HG03159 (cell line): ENCODE measurements around the gene ZFAND2A.
"Not testable (repeated sequence)": the region's sequence is repeated elsewhere in the genome, so short reads cannot be mapped to it uniquely, and the experiment has no call there.

Experiments used
- ATAC-seq: cut with Tn5 transposase; IDR thresholded peaks from one replicate; pipeline ENCODE4 v1.9.1; 2021; ENCODE audit warnings: mild to moderate bottlenecking, moderate library complexity; ENCODE audit not compliant: unreplicated experiment

The ZFAND2A gene

DNA sequence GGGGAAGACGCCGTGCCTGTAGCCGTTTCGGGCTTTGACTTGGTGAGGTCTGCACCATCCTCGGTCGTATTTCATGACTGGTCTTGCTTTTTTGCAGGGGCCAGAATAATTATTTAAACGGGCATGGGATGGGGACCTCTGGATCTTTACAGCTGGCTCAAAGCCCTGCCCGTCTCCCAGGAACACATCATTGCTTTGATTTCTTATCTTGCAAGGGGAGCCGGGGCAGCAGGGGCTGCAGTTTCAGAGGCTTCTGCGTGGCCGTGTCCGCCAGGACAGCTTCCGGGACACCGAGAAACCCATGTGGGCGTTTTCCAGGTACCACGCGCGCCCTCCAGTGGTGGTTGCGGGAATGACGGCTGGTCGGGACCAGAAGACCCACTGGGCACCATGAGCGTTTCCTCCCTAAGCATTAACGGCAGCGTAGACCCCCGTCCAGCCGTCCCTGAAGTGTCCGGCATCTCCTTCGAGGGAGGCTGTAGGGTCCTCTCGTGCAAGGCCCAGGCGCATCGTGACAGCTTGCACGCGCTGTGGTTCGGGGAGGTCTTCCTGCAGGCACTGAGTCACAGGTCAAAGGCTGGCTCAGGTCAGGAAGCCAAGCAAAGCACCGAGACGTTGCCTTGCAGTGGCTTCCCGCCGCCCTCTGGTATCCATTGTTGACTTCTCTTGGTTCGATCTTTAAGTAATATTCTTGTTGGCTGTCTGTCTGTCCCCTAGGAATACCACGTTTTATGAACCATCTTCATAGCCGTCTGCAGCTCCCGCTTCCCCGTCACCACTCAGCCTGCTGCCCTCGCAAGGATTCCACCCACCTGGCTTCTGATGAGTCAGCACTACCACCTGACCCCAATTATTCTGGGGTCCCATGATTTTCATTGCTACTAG is 16.2 kb upstream of the ZFAND2A start:
- no peak for ATAC-seq

DNA sequence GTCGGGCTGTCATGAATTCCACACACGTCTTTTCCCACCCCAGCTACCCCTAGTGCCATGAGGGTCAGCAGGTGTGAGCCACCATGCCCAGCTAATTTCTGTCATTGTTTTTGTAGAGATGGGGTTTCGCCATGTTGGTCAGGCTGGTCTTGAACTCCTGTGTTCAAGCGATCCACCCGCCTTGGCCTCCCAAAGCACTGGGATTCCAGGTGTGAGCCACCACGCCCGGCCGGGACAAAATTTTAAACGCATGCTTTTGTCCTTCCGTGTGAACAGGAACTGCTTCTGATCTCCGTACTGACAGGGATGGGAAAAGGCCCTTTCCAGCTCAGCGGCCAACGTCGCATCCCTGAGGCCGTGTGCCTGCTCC is 15.6 kb upstream of the ZFAND2A start:
- no peak for ATAC-seq

DNA sequence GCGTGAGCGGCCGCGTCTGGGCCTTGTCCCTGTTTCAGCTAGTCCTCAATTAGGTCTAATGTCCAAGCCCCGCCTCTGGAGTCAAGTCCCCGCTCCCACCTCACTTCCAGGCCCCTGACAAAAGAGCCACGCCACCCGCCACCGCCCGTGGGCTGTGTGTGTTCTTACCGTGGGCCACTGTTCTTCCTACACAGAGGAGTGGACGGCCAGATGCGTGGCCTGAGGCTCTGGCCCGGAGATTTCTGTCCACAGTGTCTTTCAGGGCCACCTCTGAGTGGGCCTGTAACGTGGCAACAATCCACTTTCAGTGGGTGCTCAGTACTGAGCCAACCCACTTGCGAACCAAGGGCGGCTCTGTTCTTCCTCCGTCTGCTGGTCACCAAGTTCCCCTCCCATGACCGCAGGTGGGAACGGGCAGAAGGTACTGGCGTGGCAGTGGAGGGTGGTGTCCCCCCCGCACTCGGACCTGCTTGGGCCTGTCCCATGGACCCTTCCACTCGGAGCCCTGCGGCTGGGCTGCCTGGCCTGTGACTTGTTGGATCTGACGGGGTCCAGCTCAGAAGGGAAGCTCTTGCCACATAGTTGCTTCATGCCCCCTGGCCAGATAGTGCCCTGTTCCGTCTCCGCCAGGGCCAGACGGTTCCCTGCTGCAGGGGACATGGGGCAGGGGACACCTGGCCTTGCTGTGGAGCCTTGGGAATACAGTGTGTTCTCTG is 15.0 kb upstream of the ZFAND2A start:
- ATAC-seq, result no peak

DNA sequence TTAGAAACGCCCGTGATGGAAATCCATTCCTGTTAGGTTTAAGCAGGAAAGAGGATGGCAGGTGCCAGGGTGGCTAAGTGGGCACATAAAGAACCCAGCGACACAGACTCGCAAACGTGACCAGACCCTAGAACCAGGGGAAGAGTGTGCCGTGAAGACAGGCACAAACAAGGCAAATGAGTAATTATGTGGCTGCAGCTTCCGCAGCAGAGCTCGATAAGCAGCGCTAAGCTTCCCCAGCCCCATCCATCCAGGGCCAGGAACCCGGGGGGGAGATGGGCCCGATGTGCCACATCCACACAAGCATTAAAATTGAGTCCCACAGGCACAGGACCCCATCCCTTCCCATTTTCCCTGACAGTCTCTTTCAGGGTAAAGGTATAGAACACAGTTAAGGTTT is 14.0 kb upstream of the ZFAND2A start:
- no peak for ATAC-seq

DNA sequence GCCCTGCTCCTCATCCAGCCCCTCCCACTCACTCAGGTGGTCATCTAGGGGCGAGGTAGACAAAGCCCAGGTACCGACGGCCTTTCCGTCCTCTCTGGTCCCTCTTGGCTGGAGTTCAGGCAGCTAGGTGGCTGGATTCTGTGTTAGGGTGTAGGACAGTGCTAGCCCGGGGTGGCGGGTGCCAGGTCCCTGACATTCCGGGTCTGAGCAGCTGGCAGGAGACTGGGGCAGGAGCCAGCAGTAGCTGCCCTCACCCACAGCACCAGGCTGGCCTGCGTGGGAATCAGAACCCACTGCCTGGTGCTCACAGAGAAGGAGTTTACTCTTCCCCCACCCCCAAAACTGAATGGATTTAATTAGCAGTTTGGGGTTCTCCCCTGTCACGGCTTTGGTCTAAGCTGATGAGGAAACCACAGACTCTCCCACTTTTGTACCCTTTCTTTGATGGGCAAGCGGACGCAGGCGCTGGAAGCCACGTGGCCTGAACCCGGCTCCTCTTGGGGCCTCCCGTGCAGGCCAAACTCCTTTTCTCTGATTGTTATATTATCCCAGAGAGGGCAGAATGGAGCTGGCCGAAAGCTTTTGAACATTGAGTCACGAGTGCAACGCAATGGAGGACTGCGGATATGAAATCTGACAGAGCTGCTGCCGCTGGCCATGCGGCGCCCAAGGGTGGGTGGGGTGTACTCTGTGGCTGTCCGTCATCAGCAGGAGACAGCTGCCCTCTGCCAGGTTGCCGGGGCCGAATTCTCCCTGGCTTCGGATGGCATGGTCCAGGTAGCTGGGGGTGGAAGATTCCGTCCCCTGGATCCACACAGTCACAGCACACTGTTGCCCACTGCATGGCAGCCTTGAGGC is 12.9 kb upstream of the ZFAND2A start:
- no peak for ATAC-seq

DNA sequence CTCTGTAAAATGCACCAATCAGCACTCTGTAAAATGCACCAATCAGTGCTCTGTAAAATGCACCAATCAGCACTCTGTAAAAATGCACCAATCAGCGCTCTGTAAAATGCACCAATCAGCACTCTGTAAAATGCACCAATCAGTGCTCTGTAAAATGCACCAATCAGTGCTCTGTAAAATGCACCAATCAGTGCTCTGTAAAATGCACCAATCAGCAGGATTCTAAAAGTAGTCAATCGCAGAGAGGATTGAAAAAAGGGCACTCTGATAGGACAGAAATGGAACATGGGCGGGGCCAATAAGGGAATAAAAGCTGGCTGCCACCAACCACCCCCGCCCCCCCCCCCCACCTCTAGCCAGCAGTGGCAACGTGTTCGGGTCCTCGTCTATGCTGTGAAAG is 11.5 kb upstream of the ZFAND2A start:
- not testable (repeated sequence) for ATAC-seq

DNA sequence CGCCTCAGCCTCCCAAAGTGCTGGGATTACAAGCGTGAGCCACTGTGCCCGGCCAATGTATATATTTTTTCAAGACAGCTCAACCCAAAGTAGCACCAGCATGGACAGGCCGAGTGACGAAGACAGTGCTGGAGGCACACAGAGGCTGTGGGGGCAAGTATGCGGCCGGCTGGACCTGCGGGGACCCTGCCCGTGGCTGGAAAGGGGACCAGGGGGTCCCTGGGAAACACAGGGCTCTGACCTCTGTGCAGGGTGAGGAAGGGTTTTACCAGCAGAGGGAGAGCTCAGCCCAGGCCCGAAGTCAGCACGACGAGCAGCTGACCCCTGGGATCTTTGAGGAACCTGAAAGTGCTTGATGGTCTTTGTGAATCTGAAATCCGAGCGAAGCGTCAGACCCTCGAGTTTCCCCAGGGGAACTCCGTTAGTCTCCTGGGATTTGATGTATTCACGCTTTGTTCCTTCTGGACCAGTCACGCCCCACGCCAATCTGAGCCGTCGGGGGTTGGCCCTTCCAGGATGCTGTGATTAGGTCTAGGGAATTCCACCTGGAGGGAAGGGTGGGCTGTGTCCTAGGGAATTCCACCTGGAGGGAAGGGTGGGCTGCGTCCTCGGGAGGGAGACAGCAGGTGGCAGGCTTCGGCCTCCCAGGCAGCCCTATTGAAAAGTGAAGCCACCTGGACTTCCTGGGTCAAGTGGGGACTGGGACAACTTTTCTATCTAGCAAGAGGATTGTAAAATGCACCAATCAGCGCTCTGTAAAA is 10.9 kb upstream of the ZFAND2A start:
- ATAC-seq, result no peak

DNA sequence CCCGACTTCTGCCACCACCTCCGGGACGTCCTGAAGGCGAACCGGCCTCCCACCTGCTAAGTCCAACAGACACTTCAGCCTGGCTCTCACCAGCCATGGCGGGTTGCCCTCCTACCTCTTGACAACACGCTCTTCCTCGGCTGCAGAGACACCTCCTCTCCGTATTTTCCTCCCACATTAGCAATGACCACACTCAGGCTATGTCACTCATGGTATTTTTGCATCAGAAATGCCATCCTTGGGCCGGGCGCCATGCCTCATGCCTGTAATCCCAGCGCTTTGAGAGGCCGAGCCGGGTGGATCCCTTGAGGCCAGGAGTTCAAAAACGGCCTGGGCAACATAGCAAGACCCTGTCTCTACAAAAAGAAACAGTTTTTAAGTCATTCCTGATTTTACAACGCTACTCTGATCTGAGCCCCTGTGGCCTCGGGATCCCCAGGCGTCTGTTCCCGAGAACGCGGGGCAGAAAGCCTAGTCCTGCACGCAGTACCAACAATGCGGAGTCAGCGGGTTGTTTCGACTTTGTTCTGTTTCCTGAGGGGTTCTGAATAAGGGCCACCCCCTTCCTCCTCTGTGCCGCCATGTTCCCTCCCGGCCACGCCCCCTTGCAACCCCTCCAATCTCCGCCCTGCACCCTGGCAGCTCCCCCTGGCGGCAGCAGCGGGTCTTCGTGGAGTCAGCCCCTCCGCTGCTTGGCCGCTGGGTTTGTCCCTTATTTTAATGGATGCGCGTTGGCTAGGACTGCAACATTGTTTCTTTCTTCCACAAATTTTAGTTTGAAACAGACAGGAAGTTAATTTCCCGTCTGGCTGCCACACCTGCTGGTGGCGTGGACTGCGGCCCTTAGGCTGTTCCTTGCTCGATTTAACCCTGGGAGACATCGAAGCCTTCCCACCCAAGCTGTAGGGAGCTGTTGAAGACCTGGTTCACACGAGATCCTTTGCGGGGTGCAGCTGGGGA is 9.7 kb upstream of the ZFAND2A start:
- peak; percentile 83 for ATAC-seq

DNA sequence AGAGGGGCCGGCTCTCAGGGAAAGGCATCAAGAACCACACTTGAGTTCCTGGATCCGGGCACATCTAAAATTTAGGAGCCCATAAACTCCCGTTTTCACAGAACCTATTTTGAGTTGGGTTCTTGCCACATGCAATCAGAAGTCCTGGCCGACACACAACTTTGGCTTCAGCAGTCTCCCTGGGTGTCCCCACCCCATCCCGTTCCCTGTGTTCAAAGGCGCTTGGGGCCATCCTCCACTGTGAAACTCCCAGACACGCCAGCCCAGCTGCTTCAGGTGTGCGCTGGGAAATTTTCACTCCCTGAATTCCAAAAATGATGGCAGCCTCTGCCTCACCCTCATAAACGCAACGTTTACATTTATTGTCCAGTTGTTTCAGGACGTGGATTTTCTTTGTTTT is 8.4 kb upstream of the ZFAND2A start:
- no peak for ATAC-seq

DNA sequence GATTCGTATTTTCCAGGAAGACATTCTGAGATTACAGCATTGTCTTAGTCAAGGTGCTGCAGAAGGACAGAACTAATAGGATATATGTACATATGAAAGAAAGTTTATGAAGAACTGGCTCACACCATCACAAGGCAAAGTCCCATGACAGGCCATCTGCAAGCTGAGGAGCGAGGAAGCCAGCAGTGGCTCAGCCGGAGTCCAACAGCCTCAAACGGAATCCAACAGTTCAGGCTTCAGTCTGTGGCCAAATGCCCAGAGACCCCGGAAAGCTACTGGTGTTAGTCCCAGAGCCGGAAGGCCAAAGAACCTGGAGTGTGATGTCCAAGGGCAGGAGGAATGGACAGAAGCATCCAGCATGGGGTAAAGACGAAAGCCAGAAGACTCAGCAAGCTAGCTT is 4.4 kb upstream of the ZFAND2A start:
- no peak for ATAC-seq

DNA sequence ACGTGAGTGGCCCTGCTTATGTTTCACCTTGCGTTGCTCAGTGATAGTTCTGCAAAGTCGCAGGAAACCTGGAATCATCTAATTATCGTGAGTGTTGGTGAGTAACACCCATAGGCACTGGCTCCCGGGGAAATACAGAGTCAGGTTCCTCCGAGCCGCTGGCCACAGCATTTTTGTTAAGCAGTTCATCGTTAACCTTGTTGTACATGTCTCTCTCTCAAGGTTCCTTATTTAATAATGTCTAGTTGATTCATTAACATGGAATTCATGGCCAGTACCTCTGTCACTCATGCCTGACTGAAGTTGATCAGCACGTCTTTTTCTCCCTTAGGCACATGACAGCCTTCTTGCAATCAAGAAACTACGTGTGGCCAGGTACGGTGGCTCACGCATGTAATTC is 3.1 kb upstream of the ZFAND2A start:
- ATAC-seq, result no peak

DNA sequence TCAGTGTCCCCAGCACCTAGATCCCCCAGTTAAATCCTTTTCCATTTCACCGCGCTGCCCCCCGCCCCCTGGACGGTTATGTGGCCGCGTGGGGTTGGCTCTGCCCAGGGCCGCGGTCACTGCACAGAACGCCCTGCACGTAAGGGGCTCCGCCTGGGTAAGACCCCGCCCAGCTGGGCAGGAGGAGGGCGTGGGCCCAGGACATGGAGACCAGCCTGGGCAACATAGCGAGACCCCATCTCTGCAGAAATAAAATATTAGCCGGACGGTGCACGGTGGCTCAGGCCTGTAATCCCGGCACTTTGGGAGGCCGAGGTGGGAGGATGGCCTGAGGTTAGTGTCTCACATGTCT is 650 bp upstream of the ZFAND2A start:
- peak; percentile 19 for ATAC-seq

DNA sequence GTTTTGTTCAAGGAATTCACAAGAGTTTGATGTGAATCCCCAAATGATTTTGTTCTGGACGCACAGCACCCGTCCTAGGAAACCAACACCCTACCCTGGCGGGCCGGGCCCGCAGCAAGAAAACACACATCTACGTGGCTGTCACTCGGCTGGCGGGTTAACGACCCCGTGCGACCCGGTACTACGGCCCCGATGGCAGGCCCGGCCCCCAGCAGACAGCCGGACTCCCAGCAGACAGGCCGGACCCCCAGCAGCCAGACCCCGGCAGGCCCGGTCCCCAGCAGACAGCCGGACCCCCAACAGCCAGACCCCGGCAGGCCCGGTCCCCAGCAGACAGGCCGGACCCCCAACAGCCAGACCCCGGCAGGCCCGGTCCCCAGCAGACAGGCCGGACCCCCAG is 765 bp downstream of the ZFAND2A start:
- ATAC-seq, result not testable (repeated sequence)

DNA sequence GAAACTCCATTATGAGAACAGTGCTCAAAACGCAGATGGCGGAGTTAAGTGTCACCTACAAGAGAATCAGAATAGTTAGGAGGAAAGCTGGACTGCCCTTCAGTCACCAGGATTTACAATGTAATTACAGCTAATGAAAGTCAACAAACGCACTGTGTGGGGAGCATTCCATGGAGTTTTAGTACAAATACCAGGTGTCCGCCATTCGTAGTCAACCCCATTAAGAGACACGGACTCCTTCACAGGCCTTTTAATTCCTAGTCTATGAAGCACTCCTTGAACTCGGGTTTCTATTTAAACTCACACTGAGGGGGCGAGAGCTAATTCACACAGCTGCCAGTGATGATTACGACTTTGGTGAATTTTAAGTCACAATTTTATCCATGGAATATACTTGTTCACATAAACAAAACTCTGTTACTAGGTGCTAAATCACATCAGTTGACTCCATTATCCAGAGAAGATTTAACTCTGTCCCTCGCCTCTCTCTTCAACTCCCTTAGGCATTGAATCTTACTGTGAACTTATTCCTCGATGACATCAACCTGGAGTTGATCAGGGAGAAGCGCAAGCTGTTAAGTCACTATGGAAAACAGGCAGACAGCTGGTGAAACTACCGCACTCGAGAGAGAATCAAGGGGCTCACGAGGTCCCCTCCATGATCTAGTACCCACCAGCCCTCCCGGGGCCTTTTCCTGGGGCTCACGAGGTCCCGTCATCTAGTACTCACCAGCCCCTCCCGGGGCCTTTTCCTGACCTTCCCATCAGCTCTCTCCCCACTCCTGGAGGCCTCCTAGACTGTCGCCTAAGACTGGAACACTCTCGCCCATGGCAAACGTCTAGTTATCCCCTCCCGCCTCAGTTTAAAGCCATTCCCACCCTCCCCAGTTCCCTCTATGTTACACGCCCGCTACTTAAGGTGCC is 1.5 kb downstream of the ZFAND2A start:
- no peak for ATAC-seq

DNA sequence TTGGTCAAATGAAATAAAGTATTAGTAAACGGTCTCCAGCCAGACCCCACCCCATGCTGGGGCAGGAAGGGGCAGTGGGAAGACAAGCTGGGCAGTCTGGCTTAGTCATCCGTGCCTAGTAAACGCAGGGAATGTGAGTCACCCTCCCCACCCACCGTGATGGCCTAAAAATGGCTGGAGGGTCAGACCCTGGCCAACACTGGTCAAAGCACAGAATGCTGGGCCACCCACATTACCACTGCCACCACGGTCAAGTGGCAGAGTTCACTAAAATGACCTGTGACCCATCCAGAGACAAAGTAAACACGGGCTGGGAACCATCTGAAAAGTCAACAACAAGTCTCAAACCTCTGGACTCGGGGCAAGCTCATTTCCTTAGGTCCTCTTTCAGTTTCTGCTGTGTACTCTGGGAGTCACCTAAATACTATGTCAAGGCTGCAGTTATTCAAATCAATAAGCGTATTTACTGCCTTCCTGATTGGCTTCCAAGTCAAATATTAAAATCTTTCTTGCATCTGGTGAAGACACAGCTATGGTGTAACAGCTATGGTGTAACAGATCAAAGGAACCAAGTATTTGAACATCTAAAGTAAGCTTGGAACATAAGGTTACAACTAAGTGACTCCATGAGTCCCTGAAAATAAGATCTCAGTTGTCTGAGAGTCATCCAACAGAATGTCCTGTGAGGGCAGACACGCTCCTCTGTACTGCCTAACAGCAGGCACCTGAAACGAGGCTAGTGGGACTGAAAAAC is 3.0 kb downstream of the ZFAND2A start:
- no peak for ATAC-seq

DNA sequence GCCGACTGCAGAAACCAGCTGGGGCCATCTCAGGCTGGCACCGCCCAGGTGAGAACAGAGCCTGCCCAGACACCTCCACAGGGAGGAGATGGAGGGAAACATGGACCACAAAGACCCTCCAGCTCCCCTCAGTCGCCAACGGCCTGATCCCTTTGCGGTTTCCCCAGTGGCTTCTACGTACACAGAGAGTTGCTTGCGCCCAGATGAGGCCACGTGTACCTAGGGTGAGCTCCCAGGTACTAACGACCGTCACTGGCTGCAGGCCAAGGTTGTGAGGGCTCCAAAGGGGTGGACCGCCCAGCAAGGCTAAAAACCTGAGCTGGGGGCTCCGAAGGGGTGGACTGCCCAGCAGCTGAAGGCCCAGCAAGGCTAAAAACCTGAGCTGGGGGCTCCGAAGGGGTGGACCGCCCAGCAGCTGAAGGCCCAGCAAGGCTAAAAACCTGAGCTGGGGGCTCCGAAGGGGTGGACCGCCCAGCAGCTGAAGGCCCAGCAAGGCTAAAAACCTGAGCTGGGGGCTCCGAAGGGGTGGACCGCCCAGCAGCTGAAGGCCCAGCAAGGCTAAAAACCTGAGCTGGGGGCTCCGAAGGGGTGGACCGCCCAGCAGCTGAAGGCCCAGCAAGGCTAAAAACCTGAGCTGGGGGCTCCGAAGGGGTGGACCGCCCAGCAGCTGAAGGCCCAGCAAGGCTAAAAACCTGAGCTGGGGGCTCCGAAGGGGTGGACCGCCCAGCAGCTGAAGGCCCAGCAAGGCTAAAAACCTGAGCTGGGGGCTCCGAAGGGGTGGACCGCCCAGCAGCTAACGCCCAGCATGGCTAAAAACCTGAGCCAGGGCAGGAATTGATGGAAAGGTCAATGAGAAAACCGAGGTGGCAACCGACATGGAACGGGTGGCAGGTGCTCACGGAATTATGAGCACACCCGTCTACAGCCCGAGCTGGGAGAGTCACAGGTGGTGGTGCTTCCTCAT is 3.9 kb downstream of the ZFAND2A start:
- not testable (repeated sequence) for ATAC-seq
